ENCODE data around the gene PTPRN2.

GRCh38 chr7:157753713-157754415, 833.8 kb downstream of the PTPRN2 start:
- TF ChIP-seq CTCF (conservative IDR thresholded peaks at IDR 0.05): no peak
- TF ChIP-seq EZH2 (IDR thresholded peaks at IDR 0.05; ENCODE audit: low read depth): no peak

Data from PC-9 (cell line).